GM19328 (cell line): Measurements from ENCODE around the gene INTS4.
"Not testable (repeated sequence)": the region's sequence is repeated elsewhere in the genome, so short reads cannot be mapped to it uniquely, and the experiment has no call there.

Source experiments
- ATAC-seq: cut with Tn5 transposase; IDR thresholded peaks from one replicate; pipeline ENCODE4 v1.9.1; 2021; ENCODE audit warnings: mild to moderate bottlenecking, moderate library complexity; ENCODE audit not compliant: unreplicated experiment

The INTS4 gene

DNA sequence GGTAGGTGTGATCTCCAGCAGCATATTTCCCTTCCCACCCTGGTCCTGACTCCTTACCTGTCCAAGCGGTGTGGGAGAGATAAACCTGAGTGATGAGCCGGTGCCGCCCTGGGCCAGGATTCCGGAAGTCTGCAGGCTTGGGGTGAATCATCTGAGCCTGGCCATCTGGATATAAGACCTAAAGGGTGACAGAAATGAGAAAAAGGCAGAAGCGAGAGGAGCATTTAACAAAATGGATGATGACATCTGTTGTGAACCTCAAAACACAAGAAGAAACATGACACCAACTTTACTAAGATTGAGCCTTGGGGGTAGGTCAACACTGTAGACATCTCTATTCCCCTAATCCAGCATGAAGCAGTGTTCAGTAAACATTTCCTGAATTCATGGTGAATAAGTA is 110.7 kb downstream of the INTS4 start:
- no peak for ATAC-seq

DNA sequence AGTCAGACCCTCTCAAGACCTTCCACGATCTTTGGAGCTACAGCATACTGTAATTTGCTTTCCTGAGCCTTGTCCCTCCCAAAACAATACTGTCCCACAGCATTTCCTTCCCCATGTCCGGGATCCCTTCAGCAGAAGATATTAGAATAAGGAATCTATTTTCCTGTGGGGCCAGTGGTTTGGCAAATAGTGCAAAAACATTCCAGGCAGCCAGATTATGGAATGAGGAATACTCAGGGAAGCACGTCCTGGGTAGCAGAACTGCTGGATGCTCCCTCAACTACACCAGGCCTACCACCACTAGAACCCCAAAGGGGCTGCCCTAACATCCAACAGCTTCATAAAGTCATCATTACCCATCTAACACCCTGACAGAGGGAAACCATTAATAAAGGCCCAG is 112.1 kb downstream of the INTS4 start:
- no peak for ATAC-seq

DNA sequence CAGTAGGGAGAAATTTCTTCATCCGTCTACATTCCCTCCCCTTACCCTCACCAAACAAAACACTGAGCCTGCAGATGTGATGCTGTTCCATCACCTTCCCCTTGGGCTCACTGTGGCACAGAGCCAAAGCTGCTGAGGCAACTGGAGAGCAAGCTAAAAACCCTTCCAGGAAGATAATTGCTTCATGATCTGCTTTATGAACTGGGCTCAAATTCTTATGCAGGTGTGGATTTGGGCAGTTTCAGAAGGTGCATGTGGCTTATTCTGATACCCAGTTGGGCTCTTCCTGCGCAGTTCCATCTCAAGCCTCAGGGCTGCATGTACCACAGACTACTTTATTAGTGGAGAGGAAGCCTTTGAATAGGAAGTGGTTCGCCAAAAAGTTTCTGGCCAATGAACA is 115.2 kb downstream of the INTS4 start:
- ATAC-seq: no peak

DNA sequence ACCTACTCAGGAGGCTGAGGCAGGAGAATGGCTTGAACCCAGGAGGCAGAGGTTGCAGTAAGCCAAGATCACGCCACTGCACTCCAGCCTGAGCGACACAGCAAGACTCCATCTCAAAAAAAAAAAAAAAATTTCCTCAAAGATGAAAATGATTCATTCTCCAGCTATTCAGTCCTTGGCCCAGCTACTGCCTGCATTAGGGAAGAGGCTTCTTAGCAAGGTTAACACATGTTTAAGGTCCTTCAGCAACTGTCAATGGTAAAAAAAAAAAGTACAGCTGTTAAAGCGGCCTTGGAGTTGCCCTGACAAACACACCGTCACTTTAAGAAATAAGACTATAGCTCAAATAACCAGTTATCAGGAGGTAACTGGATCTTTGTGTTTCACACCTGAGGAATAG is 116.2 kb downstream of the INTS4 start:
- not testable (repeated sequence) for ATAC-seq

DNA sequence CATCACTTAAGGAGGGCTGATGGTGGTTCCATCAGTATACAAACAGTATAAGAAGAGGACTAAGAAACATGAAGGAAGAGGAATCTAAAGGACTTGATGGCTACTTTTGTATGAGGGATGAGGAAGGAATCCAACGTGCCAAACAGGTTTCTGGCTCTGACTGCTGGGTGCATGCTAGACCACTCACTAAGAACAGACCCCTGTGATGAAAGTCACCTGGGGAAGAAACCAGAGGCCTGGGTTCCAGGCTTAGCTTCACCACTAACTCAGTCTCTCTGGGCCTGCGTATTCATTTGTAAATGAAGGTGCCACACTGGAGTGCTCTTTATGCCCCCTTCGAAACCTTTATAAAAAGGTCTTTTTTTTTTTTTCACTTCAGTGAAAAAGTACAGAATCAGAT is 118.4 kb downstream of the INTS4 start:
- ATAC-seq: no peak

DNA sequence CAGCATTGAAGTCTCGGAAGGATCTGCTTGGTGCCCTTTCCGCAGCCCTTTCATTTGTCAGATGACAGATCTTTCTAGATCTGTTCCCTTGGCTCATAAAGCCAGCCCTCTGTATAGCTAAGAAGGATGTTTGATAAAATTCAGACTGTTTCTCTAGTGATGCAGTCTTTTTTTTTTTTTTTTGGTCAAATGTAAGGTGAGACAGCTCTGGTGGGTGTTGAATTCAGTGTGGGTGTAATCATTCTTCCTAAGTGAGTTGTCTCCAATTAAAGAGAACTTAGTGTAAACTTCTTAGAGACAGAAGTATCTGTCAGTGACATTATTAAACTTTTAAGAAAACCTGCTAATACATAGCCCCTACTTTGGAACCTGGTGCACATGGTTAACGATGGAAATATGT is 120.3 kb downstream of the INTS4 start:
- no peak for ATAC-seq

DNA sequence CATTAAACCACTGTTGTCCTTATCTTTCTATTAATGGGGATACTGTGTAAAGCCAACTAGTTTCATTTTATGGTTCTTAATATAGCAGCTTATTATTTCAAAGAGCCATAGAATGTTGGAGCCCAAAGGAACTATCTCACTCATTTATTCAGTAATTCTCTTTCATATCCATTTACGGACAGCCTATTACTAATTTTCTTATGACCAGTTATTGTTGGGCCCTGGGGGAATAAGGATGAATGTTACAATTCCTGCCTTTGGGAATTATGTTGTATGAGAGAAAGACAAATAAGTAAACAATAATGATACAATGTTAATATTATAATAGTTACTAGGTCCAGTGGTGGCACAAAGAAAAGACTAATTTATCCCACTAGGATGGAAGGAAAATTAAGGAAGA is 121.1 kb downstream of the INTS4 start:
- ATAC-seq: no peak

DNA sequence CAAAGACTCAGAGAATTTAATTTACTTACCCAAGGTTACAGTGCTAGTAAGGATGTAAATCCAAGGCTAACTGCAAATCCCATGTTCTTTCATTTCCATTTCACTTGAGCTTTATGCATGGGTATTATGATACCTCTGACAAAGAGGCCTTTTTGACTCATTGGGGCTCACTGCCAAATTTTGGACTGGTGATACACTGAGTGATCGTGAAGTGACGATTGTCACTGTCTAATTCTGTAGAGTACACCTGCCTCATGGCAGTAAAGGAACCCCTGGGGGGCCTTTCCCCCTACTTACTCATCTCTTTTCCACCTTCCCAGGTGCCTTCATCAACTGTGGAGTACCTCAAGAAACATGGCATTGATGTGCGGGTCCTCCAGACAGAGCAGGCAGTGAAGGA is 122.6 kb downstream of the INTS4 start:
- no peak for ATAC-seq

DNA sequence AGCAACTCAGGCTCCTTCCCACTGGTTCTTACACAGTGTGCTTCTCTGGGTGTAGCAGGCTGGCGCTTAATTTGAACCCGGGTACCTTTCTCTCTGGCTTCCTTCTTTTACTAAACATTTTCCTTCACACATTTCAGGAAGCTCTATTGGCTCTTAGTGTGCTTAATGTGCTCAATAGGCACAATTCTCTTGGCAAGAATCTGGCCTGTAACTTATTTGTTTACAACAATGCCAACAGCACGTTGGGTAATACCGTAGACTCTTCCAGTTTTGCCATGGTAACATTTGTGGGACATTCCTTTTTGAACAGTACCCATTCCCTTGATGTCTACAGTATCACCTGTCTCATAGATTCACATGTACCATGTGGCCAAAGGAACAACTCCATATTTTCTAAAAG is 125.7 kb downstream of the INTS4 start:
- no peak for ATAC-seq

DNA sequence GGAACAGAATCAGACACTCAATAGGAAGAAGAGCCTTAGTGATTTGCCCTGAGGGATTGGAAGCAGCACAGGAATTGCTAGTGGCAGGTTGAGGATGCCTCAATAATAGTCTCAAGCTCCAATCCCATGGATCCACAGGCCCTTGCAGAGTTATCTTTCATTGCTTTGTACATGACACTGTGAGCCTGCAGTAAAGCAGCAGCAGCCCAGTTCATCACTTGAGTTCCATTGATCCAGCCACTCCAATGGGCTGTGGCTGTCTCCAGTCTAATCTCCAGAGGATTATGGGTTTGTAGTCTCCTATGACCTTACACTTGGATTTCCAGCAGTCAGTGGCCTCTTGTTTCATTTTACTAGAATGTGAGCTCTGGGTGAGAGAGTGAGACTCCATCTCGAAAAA is 128.1 kb downstream of the INTS4 start:
- no peak for ATAC-seq

DNA sequence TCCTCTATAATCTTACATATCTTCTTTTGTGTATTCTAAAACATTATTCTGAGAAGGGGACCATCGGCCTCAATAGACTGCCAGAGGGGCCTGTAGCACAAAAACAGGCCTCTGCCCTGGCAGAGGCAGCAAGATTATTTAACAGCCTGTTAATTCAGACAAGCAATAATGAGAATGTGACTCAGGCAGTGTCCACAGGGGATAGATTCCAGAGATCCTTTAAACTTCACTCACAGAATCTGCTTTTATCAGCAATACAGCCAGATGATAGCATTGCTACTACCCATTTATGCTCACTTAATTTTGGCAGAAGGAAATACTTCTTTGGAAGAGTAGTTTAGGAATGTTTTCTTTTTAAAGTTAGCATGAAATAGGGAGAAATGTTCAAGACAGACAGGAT is 128.7 kb downstream of the INTS4 start:
- no peak for ATAC-seq

DNA sequence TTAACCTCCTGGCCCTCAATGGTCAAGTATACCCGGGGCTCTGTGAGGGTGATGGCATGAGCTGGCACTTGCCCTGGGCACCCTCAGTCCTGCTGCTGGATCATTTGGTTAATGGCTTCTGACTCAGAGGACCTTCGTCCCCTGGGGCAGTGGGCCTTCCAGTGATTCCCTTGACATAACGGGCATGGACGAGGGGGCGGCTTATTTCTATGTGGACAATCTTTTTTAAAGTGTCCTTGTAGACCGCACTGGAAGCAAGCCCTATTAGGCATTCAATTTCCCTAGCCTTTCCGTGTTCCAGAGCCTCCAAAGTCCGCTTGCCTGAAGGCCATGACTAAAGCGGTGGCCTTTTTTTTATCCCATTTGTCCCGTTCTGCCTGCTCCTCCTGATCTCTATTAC is 133.0 kb downstream of the INTS4 start:
- not testable (repeated sequence) for ATAC-seq

DNA sequence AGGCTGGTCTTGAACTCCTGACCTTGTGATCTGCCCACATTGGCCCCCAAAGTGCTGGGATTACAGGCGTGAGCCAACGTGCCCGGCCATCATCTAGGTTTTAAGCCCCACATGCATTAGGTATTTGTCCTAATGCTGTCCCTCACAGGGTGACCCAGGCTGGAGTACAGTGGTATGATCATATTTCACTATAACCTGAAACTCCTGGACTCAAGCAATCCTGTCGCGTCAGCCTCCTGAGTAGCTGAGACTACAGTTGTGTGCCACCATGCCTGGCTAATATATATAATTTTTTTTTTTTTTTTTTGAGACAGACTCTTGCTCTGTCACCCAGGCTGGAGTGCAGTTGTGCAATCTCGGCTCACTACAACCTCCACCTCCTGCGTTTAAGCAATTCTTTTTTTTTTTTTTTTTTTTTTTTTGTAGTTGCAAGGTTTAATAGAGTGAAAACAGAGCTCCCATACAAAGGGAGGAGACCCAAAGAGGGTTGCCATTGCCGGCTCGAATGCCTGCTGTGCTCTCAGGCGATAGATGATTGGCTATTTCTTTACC is 136.5 kb downstream of the INTS4 start:
- ATAC-seq: not testable (repeated sequence)

DNA sequence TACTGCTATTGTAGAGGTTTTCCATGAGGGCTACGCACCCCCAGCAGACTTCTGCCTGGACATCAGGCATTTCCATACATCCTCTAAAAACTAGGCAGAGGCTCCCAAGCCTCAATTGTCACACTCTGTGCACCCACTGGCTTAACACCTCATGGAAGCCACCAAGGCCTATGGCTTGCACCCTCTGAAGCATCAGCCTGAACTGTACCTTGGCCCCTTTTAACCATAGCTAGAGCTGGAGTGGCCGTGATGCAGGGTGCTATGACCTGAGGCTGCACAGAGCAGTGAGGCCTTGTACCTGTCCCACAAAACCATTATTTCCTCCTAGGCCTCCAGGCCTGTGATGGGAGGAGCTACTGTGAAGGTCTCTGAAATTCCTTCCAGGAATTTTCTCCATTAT is 139.6 kb downstream of the INTS4 start:
- ATAC-seq: no peak

DNA sequence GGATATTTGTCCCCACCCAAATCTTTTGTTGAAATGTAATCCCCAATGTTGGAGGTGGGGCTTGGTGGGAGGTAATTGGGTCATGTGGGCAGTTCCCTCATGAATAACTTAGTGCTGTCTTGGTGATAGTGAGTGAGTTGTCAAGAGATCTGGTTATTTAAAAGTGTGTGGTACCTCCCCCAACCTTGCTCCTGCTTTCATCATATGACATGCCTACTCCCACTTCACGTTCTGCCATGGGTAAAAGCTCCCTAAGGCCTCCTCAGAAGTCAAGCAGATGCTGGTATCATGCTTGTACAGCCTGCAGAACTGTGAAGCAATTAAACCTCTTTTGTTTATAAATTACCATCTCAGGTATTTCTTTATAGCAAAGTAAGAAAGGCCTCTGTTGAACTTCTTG is 143.0 kb downstream of the INTS4 start:
- no peak for ATAC-seq

DNA sequence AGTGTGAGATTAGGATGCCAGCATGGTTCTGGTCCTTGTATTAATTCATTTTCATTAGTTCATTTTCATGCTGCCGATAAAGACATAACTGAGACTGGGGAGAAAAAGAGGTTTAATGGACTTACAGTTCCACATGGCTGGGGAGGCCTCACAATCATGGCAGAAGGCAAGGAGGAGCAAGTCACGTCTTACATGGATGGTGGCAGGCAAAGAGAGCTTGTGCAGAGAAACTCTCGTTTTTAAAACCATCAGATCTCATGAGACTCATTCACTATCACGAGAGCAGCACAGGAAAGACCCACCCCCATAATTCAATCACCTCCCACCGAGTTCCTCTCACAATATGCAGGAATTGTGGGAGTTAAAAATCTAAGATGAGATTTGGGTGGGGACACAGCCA is 150.8 kb downstream of the INTS4 start:
- ATAC-seq: not testable (repeated sequence)

DNA sequence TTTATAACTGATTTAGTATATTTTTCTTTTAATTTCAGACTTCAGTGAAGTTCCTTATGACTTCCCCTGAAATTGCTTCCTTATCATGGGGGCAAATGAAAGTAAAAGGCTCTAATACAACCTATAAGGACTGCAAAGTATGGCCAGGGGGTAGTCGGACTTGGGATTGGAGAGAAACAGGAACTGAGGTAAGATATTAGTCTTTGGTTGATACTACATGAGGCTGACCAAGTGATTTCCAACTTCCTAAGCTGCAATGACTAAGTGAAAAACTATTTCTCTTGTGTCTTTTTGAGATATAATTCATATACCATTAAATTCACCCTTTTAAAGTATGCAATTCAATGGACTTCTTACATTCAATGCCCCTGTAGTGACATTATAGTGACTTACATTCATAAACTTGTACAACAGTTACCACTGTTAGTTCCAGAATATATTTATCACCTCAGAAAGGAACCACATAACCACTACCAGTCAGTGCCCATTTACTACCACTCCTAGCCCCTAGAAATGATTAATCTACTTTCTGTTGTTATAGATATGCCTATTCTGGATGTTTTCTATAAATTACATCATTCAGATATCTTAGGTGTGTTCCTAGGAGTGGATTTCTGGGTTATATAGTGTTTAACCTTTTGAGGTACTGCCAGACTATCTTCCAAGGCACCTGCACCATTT is 151.9 kb downstream of the INTS4 start:
- ATAC-seq: no peak

DNA sequence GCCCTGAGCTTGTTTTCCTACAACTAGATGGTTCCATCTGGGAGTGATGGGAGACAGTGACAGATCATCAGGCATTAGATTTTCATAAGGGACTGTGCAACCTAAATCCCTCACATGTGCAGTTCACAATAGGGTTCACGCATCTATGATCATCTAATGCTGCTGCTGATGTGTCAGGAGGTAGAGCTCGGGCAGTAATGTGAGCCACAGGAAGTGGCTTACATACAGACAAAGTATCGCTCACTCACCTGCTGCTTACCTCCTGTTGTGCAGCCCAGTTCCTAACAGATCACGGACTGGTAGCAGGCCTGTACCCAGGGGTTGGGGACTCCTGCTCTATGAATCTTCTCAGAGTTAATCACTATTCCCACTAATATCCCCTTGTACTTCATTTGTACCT is 161.2 kb downstream of the INTS4 start:
- ATAC-seq: no peak

DNA sequence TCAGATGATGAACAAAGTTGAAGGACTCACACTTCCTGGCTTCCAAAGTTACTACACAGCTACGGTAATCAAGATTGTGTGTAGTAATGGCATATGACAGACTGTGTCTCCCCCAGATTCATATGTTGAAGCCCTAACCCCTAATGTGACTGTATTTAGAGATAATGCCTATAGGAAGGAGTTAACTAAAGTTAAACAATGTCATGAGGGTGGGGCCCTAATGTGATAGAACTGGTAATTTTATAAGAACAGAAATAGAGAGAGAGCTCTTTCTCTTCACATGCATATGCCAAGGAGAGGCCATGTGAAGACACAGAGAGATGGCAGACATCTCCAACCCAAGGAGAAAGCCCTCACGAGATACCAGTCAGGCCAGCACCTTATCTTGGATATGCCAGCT is 165.5 kb downstream of the INTS4 start:
- ATAC-seq: no peak
